K562 (cell line): ENCODE data around the gene TAF5L. TPM values are rescaled to one million over a fixed set of nuclear protein-coding genes. Genes with fewer than 3 reads are reported as not detected.

Experiments used
- ATAC-seq: fragments of 200-7000 bp; cut with Tn5 transposase; 3 replicates; pipeline ENCODE4 v1.9.1; 2020; ENCODE audit warnings: moderate library complexity
- BruUV-seq: library from RNA; stranded (reverse); fragments of 400-500 nt; replicated peaks from 2 replicates; lab custom pipeline; 2021; lab: Mats Ljungman, UMichigan
- CTCF ChIA-PET: fragments of 300-600 bp; formaldehyde crosslinking; extraction: SDS; loops from one replicate; lab custom pipeline; 2021; ENCODE audit warnings: low intra/inter-chr PET ratio; lab: Yijun Ruan, JAX
- POLR2A ChIA-PET: fragments of 300-600, 350-650 bp; sonication (Branson Sonifier 250); formaldehyde crosslinking; extraction: SDS; loops from one replicate; lab custom pipeline; 2021; ENCODE audit warnings: antibody characterized with exemption, inconsistent platforms; lab: Yijun Ruan, JAX
- DNase-seq, 4 experiments: peaks; one replicate each; pipeline versions ENCODE4 v3.0.0 to v3.0.0-alpha.2; 2011 to 2018; ENCODE audit warnings: low spot score in 3 of 4, mixed read lengths in 3 of 4; ENCODE audit errors: extremely low read depth in 1 of 4
- FAIRE-seq: peaks from 2 replicates; lab custom pipeline; 2011; peaks lifted over from hg19 to GRCh38; lab: Jason Lieb, UNC
- H2AFZ ChIP-seq: 2 replicates; pipeline ENCODE4 v1.6.0; 2011; ENCODE audit warnings: low read depth, low read length, control low read depth, inconsistent platforms
- H3K27ac ChIP-seq: fragments of 200-600 bp; 3 replicates; pipeline ENCODE4 v1.8.0; 2011; ENCODE audit warnings: low read depth, mild to moderate bottlenecking, control low read depth, inconsistent platforms, low read length, moderate library complexity, mixed read lengths; ENCODE audit errors: extremely low read depth
- H3K27me3 ChIP-seq, 2 experiments: fragments of 300-600 bp in 1 of 2; 2 replicates in 1 of 2; 3 replicates in 1 of 2; pipeline versions ENCODE4 v1.6.0 to v1.8.0; 2011; ENCODE audit warnings: inconsistent platforms in 2 of 2, low read length in 2 of 2, mild to moderate bottlenecking in 1 of 2, mixed read lengths in 1 of 2, moderate library complexity in 1 of 2; ENCODE audit not compliant: control insufficient read depth in 2 of 2, insufficient read depth in 2 of 2
- H3K36me3 ChIP-seq: fragments of 300-600 bp; 3 replicates; pipeline ENCODE4 v1.8.0; 2011; ENCODE audit warnings: mild to moderate bottlenecking, low read length, inconsistent platforms; ENCODE audit not compliant: control insufficient read depth, insufficient read depth
- H3K4me1 ChIP-seq, 2 experiments: fragments of 200-600 bp in 1 of 2; replicated peaks in 1 of 2; 2 replicates in 1 of 2; 3 replicates in 1 of 2; pipeline versions ENCODE4 v1.5.1 to v1.8.0; 2011; ENCODE audit warnings: inconsistent platforms in 2 of 2, low read length in 2 of 2, mild to moderate bottlenecking in 1 of 2, mixed read lengths in 1 of 2, moderate library complexity in 1 of 2; ENCODE audit not compliant: control insufficient read depth in 2 of 2, insufficient read depth in 2 of 2
- H3K4me2 ChIP-seq: 2 replicates; pipeline ENCODE4 v1.6.1; 2011; ENCODE audit warnings: low read length, control low read depth, inconsistent platforms, mixed read lengths; ENCODE audit not compliant: insufficient read depth
- H3K4me3 ChIP-seq: fragments of 200-600 bp; sonication (generic), shearing (Covaris generic); 2 replicates; pipeline ENCODE4 v1.5.1; 2016; ENCODE audit warnings: control low read depth, inconsistent platforms
- H3K79me2 ChIP-seq: fragments of 200-600 bp; 3 replicates; pipeline ENCODE4 v1.8.0; 2011; ENCODE audit warnings: low read length, inconsistent platforms; ENCODE audit not compliant: control insufficient read depth, insufficient read depth
- H3K9ac ChIP-seq, 2 experiments: 2 replicates each; pipeline versions ENCODE4 v1.6.0 to v1.6.1; 2011; ENCODE audit warnings: low read depth in 2 of 2, low read length in 2 of 2, control low read depth in 1 of 2, inconsistent platforms in 1 of 2, mild to moderate bottlenecking in 1 of 2, mixed read lengths in 1 of 2; ENCODE audit not compliant: insufficient read depth in 1 of 2
- H3K9me1 ChIP-seq: one replicate; pipeline ENCODE4 v1.6.0; 2011; ENCODE audit warnings: inconsistent platforms, mild to moderate bottlenecking, low read length, moderate library complexity; ENCODE audit not compliant: control insufficient read depth, insufficient read depth
- H3K9me3 ChIP-seq: replicated peaks from 2 replicates; pipeline ENCODE4 v1.5.1; 2011; ENCODE audit warnings: low read depth, low read length, inconsistent platforms; ENCODE audit not compliant: control insufficient read depth, insufficient read depth
- H4K20me1 ChIP-seq: replicated peaks from 2 replicates; pipeline ENCODE4 v1.6.1; 2011; ENCODE audit warnings: low read length, inconsistent platforms, mixed read lengths; ENCODE audit not compliant: control insufficient read depth, insufficient read depth
- ARID3B ChIP-seq: fragments of 250-450 bp; sonication (Bioruptor Pico); IDR thresholded peaks from 2 replicates; pipeline ENCODE4 v1.4.0; 2020; ENCODE audit warnings: borderline replicate concordance
- CHAMP1 ChIP-seq: fragments of 450-650 bp; IDR thresholded peaks from 2 replicates; pipeline ENCODE4 v1.6.1; 2016; ENCODE audit warnings: mild to moderate bottlenecking
- FOXA1 ChIP-seq: fragments of 450-650 bp; IDR thresholded peaks from 2 replicates; pipeline ENCODE4 v1.6.1; 2016; ENCODE audit warnings: mild to moderate bottlenecking, borderline replicate concordance
- FOXJ3 ChIP-seq: sonication (generic); formaldehyde crosslinking; IDR thresholded peaks from 2 replicates; pipeline ENCODE4 v1.4.0; 2020; ENCODE audit warnings: mild to moderate bottlenecking, missing genetic modification reagents
- MEF2A ChIP-seq: IDR thresholded peaks from 2 replicates; pipeline ENCODE4 v1.6.1; 2011; ENCODE audit warnings: low read depth, mild to moderate bottlenecking, low read length, moderate library complexity; ENCODE audit not compliant: control insufficient read depth
- POLR3A ChIP-seq: IDR thresholded peaks from 2 replicates; pipeline ENCODE4 v1.6.1; 2011; ENCODE audit warnings: borderline replicate concordance, mild to moderate bottlenecking, moderate library complexity; ENCODE audit not compliant: insufficient read length, insufficient read depth; ENCODE audit errors: extremely low read depth
- RBM39 ChIP-seq: fragments of 200-400 bp; formaldehyde crosslinking; optimal IDR thresholded peaks from 2 replicates; pipeline ENCODE3; 2018; ENCODE audit warnings: low read depth, low read length
- SIX5 ChIP-seq, 2 experiments: IDR thresholded peaks; 2 replicates each; pipeline ENCODE4 v1.6.1; 2011; ENCODE audit warnings: low read length in 2 of 2, borderline replicate concordance in 1 of 2, low read depth in 1 of 2, mild to moderate bottlenecking in 1 of 2, moderate library complexity in 1 of 2; ENCODE audit not compliant: insufficient read depth in 1 of 2
- ZNF444 ChIP-seq: fragments of 250-450 bp; sonication (Bioruptor Pico); IDR thresholded peaks from 2 replicates; pipeline ENCODE4 v1.4.0; 2020; ENCODE audit warnings: mild to moderate bottlenecking, moderate library complexity
- WGBS: fragments of 100-300 bp; shearing (Covaris generic); methylation state at CpG from one replicate; pipeline ENCODE4 v1.1.6; 2016; ENCODE audit warnings: low coverage, mixed read lengths; ENCODE audit not compliant: insufficient coverage; ENCODE audit errors: missing lambda C conversion rate; 5-methylcytosine and 5-hydroxymethylcytosine counted together
- in situ Hi-C: fragments of 300-500 bp; cut with MboI; formaldehyde crosslinking; loops from 4 replicates; pipeline ENCODE4 v1.15.0; 2018; ENCODE audit warnings: inconsistent platforms, mixed read lengths
- intact Hi-C: fragments of 100-400 bp; cut with micrococcal nuclease; formaldehyde crosslinking; loops from 2 replicates; pipeline ENCODE4 v1.14.2; 2022
- polyA plus RNA-seq, 8 experiments: library from polyadenylated mRNA; depleted of rRNA in 4 of 8; stranded (reverse) in 5 of 8; unstranded in 3 of 8; fragments of >200 nt; fragmentation: Nextera tagmentation in 2 of 8; fragmentation: Illumina TruSeq in 1 of 8; extraction: Ambion mirVana in 2 of 8; extraction: Trizol in 1 of 8; gene quantifications; 2 replicates each; pipeline versions ENCODE4 v1.2.1 to v1.2.3, GENCODE V29; 2011 to 2014; ENCODE audit warnings: inconsistent platforms in 1 of 8, missing spikeins in 1 of 8
- total RNA-seq, 7 experiments: library from RNA; depleted of rRNA in 6 of 7; stranded (reverse); fragments of >200 nt in 6 of 7; fragmentation: Illumina TruSeq in 2 of 7; extraction: Trizol in 2 of 7; gene quantifications; 2 replicates each; pipeline versions ENCODE4 v1.2.1 to v1.2.3, GENCODE V29; 2011 to 2021; ENCODE audit warnings: low replicate concordance in 1 of 7

Gene TAF5L
- total and polyA plus RNA-seq, 9 of the 15 experiments (the other 6 are each of a cell fraction or from before 2014, with no cell fraction given): 2.2 to 34.2 (median 23.3) TPM

DNA sequence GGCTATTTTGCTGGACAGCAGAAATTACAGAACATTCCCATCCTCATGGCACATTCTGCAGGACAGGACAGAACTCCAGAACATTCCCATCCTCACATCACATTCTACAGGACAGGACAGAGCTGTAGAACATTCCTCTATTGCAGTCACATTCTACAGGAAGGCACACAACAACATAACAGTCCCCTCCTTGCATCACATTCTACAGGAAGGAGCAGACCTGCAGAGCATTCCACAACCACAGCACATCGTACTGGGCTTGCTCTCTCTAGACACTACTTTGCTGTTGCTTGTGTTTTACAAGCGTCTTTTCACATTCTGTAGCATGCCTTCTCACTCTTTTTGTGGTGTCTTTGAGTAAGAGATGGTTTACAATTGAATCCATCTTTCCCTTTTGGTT lies 40.6 kb downstream of the TAF5L start:
- intact Hi-C loops (no loop called here), in situ Hi-C loops (no loop called here)
- FAIRE-seq (no peak), ATAC-seq (peak; percentile 66), DNase-seq (no peak)
- H4K20me1 ChIP-seq: no peaks in the 10 kb centered on the region
- H3K9me1 ChIP-seq: no peaks in the 10 kb centered on the region
- H3K4me1 ChIP-seq: no peaks in the 10 kb centered on the region
- TF ChIP-seq FOXJ3 (no peak), MEF2A (no peak), FOXA1 (no peak), ARID3B (CRISPR knock-in tag) (no peak), ZNF444 (CRISPR knock-in tag) (no peak), CHAMP1 (no peak), POLR3A (no peak), SIX5 (IDR thresholded peaks at IDR 0.05; ENCODE audit: borderline replicate concordance in 1 of 2, insufficient read depth in 1 of 2, low read depth in 1 of 2, low read length in 2 of 2) (no peak), RBM39 (no peak)
- H3K9me3 ChIP-seq: no peaks in the 10 kb centered on the region; the same call in 1 of the 2 replicates
- ChIA-PET CTCF (no interaction called here), POLR2A (interaction anchor here (1.0 kb wide), 1 partner anchor 15 kb away, joined by 4 read pairs; no protein-coding TSS in a partner anchor)
- BruUV-seq: no TSS peak
- WGBS: 4% methylated on average over 2 of the region's 2 CpGs
- H3K79me2 ChIP-seq: no peaks in the 10 kb centered on the region
- H3K27me3 ChIP-seq: peaks cover 15 to 20% of the 10 kb centered on the region in 2 experiments
- no peak overlapping the region for H3K4me3 ChIP-seq
- no peak overlapping the region for H3K27ac ChIP-seq
- H3K36me3 ChIP-seq: no peaks in the 10 kb centered on the region
- H3K9ac ChIP-seq: no peak overlapping the region
- H3K4me2 ChIP-seq: no peak overlapping the region
- H2AFZ ChIP-seq: no peak overlapping the region
